CD4-positive, CD25-positive, alpha-beta regulatory T cell (primary cell): ENCODE data around the gene PSME3. TPM values are rescaled to one million over a fixed set of nuclear protein-coding genes. Genes with fewer than 3 reads are reported as not detected.

Experiments
- ATAC-seq, 2 donors: fragments of 150-1000 bp; cut with Tn5 transposase; one replicate each; pipeline ENCODE4 v1.10.0; 2021; ENCODE audit warnings: low read depth in 2 of 2, moderate number of reproducible peaks in 2 of 2, moderate library complexity in 1 of 2
- DNase-seq, 3 donors: peaks; one replicate each; pipeline versions ENCODE4 v3.0.0 to v3.0.0-alpha.2; 2012 to 2022; ENCODE audit warnings: mixed read lengths in 1 of 3
- H3K27ac ChIP-seq: one replicate; pipeline ENCODE4 v1.7.0; 2013; ENCODE audit warnings: mild to moderate bottlenecking, low read length; ENCODE audit not compliant: insufficient read depth, poor library complexity, severe bottlenecking
- H3K27me3 ChIP-seq: one replicate; pipeline ENCODE4 v1.7.0; 2013; ENCODE audit warnings: low read length; ENCODE audit not compliant: control insufficient read depth, insufficient read depth
- H3K36me3 ChIP-seq: one replicate; pipeline ENCODE4 v1.7.0; 2013; ENCODE audit warnings: mild to moderate bottlenecking, low read length, moderate library complexity; ENCODE audit not compliant: control insufficient read depth, insufficient read depth
- H3K4me1 ChIP-seq: 2 replicates; pipeline ENCODE4 v1.7.0; 2013; ENCODE audit warnings: mild to moderate bottlenecking, low read length; ENCODE audit not compliant: insufficient read depth, control insufficient read depth, poor library complexity, severe bottlenecking
- H3K4me3 ChIP-seq: one replicate; pipeline ENCODE4 v1.7.0; 2013; ENCODE audit warnings: low read depth, mild to moderate bottlenecking, low read length, moderate library complexity
- H3K9me3 ChIP-seq, 2 experiments: 1 replicate in 1 of 2; 2 replicates in 1 of 2; pipeline ENCODE4 v1.7.0; 2013; ENCODE audit warnings: low read length in 2 of 2, mild to moderate bottlenecking in 1 of 2, moderate library complexity in 1 of 2; ENCODE audit not compliant: control insufficient read depth in 2 of 2
- H3K27ac Mint-ChIP-seq, 3 donors: one replicate each; pipeline ENCODE4 v1.8.0; 2020 to 2022; ENCODE audit warnings: mild to moderate bottlenecking in 3 of 3, mixed read lengths in 3 of 3, moderate library complexity in 2 of 3
- H3K27me3 Mint-ChIP-seq: one replicate; pipeline ENCODE4 v1.8.0; 2022; ENCODE audit warnings: mild to moderate bottlenecking, mixed read lengths
- H3K36me3 Mint-ChIP-seq: one replicate; pipeline ENCODE4 v1.8.0; 2020; ENCODE audit warnings: mixed read lengths
- H3K4me1 Mint-ChIP-seq, 4 donors: one replicate each; pipeline ENCODE4 v1.8.0; 2020 to 2022; ENCODE audit warnings: mixed read lengths in 4 of 4, mild to moderate bottlenecking in 1 of 4
- H3K4me3 Mint-ChIP-seq, 4 donors: one replicate each; pipeline ENCODE4 v1.8.0; 2020 to 2022; ENCODE audit warnings: mild to moderate bottlenecking in 4 of 4, mixed read lengths in 4 of 4, moderate library complexity in 3 of 4
- H3K9me3 Mint-ChIP-seq, 7 donors: one replicate each; pipeline ENCODE4 v1.8.0; 2020 to 2022; ENCODE audit warnings: mixed read lengths in 7 of 7, mild to moderate bottlenecking in 3 of 7, moderate library complexity in 2 of 7
- polyA plus RNA-seq, 4 donors: library from polyadenylated mRNA; unstranded; fragments of 300-500 nt; fragmentation: Illumina TruSeq; gene quantifications; one replicate each; pipeline ENCODE4 v1.2.3, GENCODE V29; 2021
- total RNA-seq: library from RNA; stranded (reverse); gene quantifications from one replicate; pipeline ENCODE4 v1.2.3, GENCODE V29; 2022

PSME3 gene
- total and polyA plus RNA-seq, 5 donors from 2014 or later, result 66.7 to 129 (median 126) TPM

- H3K9me3 Mint-ChIP-seq, result no peaks in the 10 kb centered on the region
- no peaks in the 10 kb centered on the region for H3K27me3 Mint-ChIP-seq
- Histone ChIP-seq H3K9me3 (no peaks in the 10 kb centered on the region), H3K36me3 (peaks cover 79% of the 10 kb centered on the region), H3K4me3 (no peak overlapping the region), H3K27ac (no peak overlapping the region), H3K4me1 (no peaks in the 10 kb centered on the region), H3K27me3 (no peaks in the 10 kb centered on the region)
- ATAC-seq (no peak), DNase-seq (no peak)
- H3K36me3 Mint-ChIP-seq, result peaks cover 44% of the 10 kb centered on the region
- no peak overlapping the region for H3K4me3 Mint-ChIP-seq
- H3K27ac Mint-ChIP-seq, result peak overlapping the region in 1 of 3 donors; percentile 22
- peaks cover 0 to 7% (median 3%) of the 10 kb centered on the region in 4 donors for H3K4me1 Mint-ChIP-seq
These were observed 8.9 kb downstream of the PSME3 start for GRCh38 chr17:42841975-42842685.

DNA sequence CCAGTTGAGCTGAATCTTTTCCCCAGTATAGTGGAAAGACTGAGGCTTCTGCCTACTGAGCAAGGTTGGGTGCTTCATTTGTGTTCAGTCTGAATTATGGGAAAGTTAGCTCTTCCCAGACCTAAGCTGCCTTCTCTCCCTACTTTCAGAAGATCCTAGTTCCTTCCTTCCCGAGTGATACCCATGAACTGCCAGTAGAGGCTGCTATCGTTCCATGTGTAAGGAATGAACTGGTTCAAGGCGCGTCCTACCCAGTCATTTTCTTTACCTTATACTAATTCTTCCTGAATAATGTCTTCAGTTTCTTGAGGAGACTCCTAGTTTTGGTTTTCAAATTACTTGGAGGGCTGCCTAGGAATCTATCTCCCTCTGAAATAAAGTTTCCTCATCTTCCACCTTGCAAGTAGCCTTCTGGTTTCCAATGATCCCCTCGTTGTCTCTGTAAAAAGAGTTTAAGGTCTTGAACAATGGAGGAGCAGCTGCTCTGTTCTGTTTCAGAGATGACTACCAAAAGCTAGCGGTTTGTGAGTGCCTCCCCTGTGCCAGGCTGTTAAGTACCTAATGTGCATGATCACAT lies 10.2 kb downstream of the PSME3 start:
- Histone ChIP-seq H3K9me3 (no peaks in the 10 kb centered on the region), H3K4me1 (no peaks in the 10 kb centered on the region), H3K4me3 (no peak overlapping the region), H3K27me3 (no peaks in the 10 kb centered on the region), H3K36me3 (peaks cover 67% of the 10 kb centered on the region), H3K27ac (no peak overlapping the region)
- Mint-ChIP-seq H3K4me3 (no peak overlapping the region), H3K36me3 (peaks cover 37% of the 10 kb centered on the region), H3K4me1 (peaks cover 0 to 4% (median 0%) of the 10 kb centered on the region in 4 donors), H3K27ac (peak overlapping the region in 1 of 3 donors; percentile 20), H3K27me3 (no peaks in the 10 kb centered on the region), H3K9me3 (no peaks in the 10 kb centered on the region)
- peak in 2 of 3 donors; percentile 18 to 21 for DNase-seq
- ATAC-seq, result no peak

GRCh38 chr17:42844271-42844670 lies 11.1 kb downstream of the PSME3 start, which contains the start of gene AOC2:
Gene AOC2, plus strand, starts transcription at chr17:42844580. Its CDS starts 47 bp downstream, at chr17:42844627.
- peak within 1 kb of the TSS in 1 of 4 donors; percentile 33 for H3K4me3 Mint-ChIP-seq

DNA sequence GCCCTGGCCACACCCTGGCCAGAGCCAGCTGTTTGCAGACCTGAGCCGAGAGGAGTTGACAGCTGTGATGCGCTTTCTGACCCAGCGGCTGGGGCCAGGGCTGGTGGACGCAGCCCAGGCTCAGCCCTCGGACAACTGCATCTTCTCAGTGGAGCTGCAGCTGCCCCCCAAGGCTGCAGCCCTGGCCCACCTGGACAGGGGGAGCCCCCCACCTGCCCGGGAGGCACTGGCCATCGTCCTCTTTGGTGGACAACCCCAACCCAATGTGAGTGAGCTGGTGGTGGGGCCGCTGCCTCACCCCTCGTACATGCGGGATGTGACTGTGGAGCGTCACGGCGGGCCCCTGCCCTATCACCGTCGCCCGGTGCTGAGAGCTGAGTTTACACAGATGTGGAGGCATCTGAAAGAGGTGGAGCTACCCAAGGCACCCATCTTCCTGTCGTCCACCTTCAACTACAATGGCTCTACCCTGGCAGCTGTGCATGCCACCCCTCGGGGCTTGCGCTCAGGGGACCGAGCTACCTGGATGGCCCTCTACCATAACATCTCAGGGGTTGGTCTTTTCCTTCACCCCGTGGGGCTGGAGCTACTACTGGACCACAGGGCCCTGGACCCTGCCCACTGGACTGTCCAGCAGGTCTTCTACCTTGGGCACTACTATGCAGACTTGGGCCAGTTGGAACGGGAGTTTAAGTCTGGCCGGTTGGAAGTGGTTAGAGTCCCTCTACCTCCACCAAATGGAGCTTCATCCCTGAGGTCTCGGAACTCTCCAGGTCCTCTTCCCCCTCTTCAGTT lies 11.8 kb downstream of the PSME3 start:
- Mint-ChIP-seq H3K4me1 (no peaks in the 10 kb centered on the region), H3K27me3 (no peaks in the 10 kb centered on the region), H3K9me3 (no peaks in the 10 kb centered on the region), H3K4me3 (no peak overlapping the region), H3K27ac (no peak overlapping the region), H3K36me3 (peaks cover 26% of the 10 kb centered on the region)
- Histone ChIP-seq H3K4me3 (no peak overlapping the region), H3K27ac (no peak overlapping the region), H3K36me3 (peaks cover 54% of the 10 kb centered on the region), H3K4me1 (no peaks in the 10 kb centered on the region), H3K9me3 (no peaks in the 10 kb centered on the region), H3K27me3 (no peaks in the 10 kb centered on the region)
- ATAC-seq (no peak), DNase-seq (no peak)

More at GRCh38 chr17:42844271-42844670, 11.1 kb downstream of the PSME3 start, which contains the start of gene AOC2:
- no peak within 1 kb of the TSS for H3K27ac ChIP-seq
- H3K27me3 ChIP-seq, result no peaks in the 10 kb centered on the region
- Mint-ChIP-seq H3K27me3 (no peaks in the 10 kb centered on the region), H3K9me3 (no peaks in the 10 kb centered on the region), H3K27ac (peak within 1 kb of the TSS in 1 of 3 donors; percentile 63), H3K4me1 (no peaks in the 10 kb centered on the region), H3K36me3 (peaks cover 29% of the 10 kb centered on the region)
- no peaks in the 10 kb centered on the region for H3K4me1 ChIP-seq
- H3K36me3 ChIP-seq, result peaks cover 59% of the 10 kb centered on the region
- no peaks in the 10 kb centered on the region for H3K9me3 ChIP-seq
- ATAC-seq (no peak), DNase-seq (no peak)
- H3K4me3 ChIP-seq, result no peak within 1 kb of the TSS

DNA sequence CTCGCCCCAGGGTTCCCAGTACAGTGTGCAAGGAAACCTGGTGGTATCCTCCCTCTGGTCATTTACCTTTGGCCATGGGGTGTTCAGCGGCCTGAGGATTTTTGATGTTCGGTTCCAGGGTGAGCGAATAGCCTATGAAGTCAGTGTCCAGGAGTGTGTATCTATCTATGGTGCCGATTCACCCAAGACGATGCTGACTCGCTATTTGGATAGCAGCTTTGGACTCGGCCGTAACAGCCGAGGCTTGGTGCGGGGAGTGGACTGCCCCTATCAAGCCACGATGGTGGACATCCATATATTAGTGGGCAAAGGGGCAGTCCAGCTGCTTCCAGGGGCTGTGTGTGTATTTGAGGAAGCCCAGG lies 12.3 kb downstream of the PSME3 start:
- no peak overlapping the region for H3K4me3 Mint-ChIP-seq
- peak overlapping the region; percentile 32 to 75 (median 65) for H3K27ac Mint-ChIP-seq
- Histone ChIP-seq H3K4me1 (no peaks in the 10 kb centered on the region), H3K4me3 (no peak overlapping the region), H3K36me3 (peaks cover 48% of the 10 kb centered on the region), H3K27ac (no peak overlapping the region), H3K9me3 (no peaks in the 10 kb centered on the region), H3K27me3 (no peaks in the 10 kb centered on the region)
- H3K36me3 Mint-ChIP-seq, result peaks cover 26% of the 10 kb centered on the region
- H3K27me3 Mint-ChIP-seq, result no peaks in the 10 kb centered on the region
- DNase-seq (no peak), ATAC-seq (no peak)
- H3K4me1 Mint-ChIP-seq, result no peaks in the 10 kb centered on the region
- H3K9me3 Mint-ChIP-seq, result no peaks in the 10 kb centered on the region

DNA sequence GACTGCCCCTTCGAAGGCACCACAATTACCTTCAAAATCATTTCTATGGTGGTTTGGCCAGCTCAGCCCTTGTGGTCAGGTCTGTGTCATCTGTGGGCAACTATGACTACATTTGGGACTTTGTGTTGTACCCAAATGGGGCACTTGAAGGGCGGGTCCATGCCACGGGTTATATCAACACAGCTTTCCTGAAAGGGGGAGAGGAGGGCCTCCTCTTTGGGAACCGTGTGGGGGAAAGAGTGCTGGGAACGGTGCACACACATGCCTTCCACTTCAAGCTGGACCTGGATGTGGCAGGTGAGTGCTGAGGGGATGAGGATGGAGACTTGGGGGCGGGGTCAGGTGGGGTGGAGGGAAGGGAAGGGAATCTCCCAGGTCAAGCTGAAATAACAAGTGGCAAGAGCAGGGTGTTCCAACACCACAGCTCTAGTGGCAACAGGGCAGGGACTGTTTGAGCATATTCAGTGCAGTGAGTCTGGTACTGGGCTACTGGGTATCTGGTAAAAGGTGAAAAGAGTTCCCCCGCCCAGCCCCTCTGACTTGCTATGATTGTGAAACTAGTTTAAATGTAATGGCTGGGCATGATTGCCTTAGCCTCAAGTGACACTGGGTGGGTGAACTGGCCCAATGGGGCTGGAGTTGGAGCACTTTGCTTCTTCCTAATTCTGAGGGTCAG lies 12.9 kb downstream of the PSME3 start:
- H3K4me1 ChIP-seq, result no peaks in the 10 kb centered on the region
- Mint-ChIP-seq H3K36me3 (peaks cover 26% of the 10 kb centered on the region), H3K4me1 (no peaks in the 10 kb centered on the region), H3K4me3 (no peak overlapping the region), H3K9me3 (no peaks in the 10 kb centered on the region), H3K27me3 (no peaks in the 10 kb centered on the region), H3K27ac (peak overlapping the region; percentile 52 to 75 (median 65))
- no peak overlapping the region for H3K27ac ChIP-seq
- ATAC-seq, result peak in 1 of 2 donors; percentile 10
- H3K4me3 ChIP-seq, result no peak overlapping the region
- peaks cover 45% of the 10 kb centered on the region for H3K36me3 ChIP-seq
- no peak for DNase-seq
- no peaks in the 10 kb centered on the region for H3K27me3 ChIP-seq
- no peaks in the 10 kb centered on the region for H3K9me3 ChIP-seq

GRCh38 chr17:42846594-42847280 lies 13.5 kb downstream of the PSME3 start:
- no peaks in the 10 kb centered on the region for H3K27me3 Mint-ChIP-seq
- no peak overlapping the region for H3K4me3 Mint-ChIP-seq
- H3K4me3 ChIP-seq, result no peak overlapping the region
- H3K9me3 ChIP-seq, result no peaks in the 10 kb centered on the region
- ATAC-seq (no peak), DNase-seq (no peak)
- no peaks in the 10 kb centered on the region for H3K4me1 Mint-ChIP-seq
- no peaks in the 10 kb centered on the region for H3K27me3 ChIP-seq
- peaks cover 38% of the 10 kb centered on the region for H3K36me3 ChIP-seq
- H3K36me3 Mint-ChIP-seq, result peaks cover 26% of the 10 kb centered on the region
- no peaks in the 10 kb centered on the region for H3K9me3 Mint-ChIP-seq
- H3K27ac ChIP-seq, result no peak overlapping the region
- no peaks in the 10 kb centered on the region for H3K4me1 ChIP-seq
- H3K27ac Mint-ChIP-seq, result peak overlapping the region in 1 of 3 donors; percentile 64
